HepG2 (cell line): ENCODE measurements around the gene TEX14. TPM values are rescaled to one million over a fixed set of nuclear protein-coding genes. Genes with fewer than 3 reads are reported as not detected.

Experiments
- ATAC-seq: fragments of 200-7000 bp; cut with Tn5 transposase; 3 replicates; pipeline ENCODE4 v1.9.1; 2020; ENCODE audit warnings: mild to moderate bottlenecking, moderate library complexity
- BruUV-seq: library from RNA; stranded (reverse); fragments of 400-500 nt; replicated peaks from 2 replicates; lab custom pipeline; 2021; lab: Mats Ljungman, UMichigan
- CTCF ChIA-PET: fragments of 300-600 bp; formaldehyde crosslinking; extraction: SDS; loops from one replicate; lab custom pipeline; 2021; ENCODE audit warnings: low total read pairs, inconsistent platforms, low intra/inter-chr PET ratio; lab: Yijun Ruan, JAX
- POLR2A ChIA-PET: fragments of 350-600 bp; sonication (Branson Sonifier 250); formaldehyde crosslinking; loops from one replicate; lab custom pipeline; 2020; ENCODE audit warnings: antibody characterized with exemption, inconsistent platforms; lab: Yijun Ruan, JAX
- DNase-seq: peaks from one replicate; pipeline ENCODE4 v3.0.0-alpha.2; 2015; ENCODE audit warnings: low spot score
- FAIRE-seq: peaks from 3 replicates; lab custom pipeline; 2011; peaks lifted over from hg19 to GRCh38; lab: Jason Lieb, UNC
- H2AFZ ChIP-seq: one replicate; pipeline ENCODE4 v1.6.1; 2011; ENCODE audit warnings: low read length, inconsistent platforms
- H3K27ac ChIP-seq: fragments of 300-600 bp; 3 replicates; pipeline ENCODE4 v1.8.0; 2011; ENCODE audit warnings: mixed run types, mild to moderate bottlenecking, mixed read lengths, low read length, inconsistent platforms; ENCODE audit not compliant: insufficient read depth; ENCODE audit errors: extremely low read length
- H3K27me3 ChIP-seq, 2 experiments: fragments of 200-600 bp in 1 of 2; 2 replicates in 1 of 2; 3 replicates in 1 of 2; pipeline versions ENCODE4 v1.6.0 to v1.8.0; 2011; ENCODE audit warnings: low read length in 2 of 2, mild to moderate bottlenecking in 2 of 2, moderate library complexity in 2 of 2, inconsistent platforms in 1 of 2; ENCODE audit not compliant: insufficient read depth in 2 of 2, control insufficient read depth in 1 of 2
- H3K36me3 ChIP-seq, 2 experiments: fragments of 200-600 bp in 1 of 2; replicated peaks in 1 of 2; 2 replicates in 1 of 2; 3 replicates in 1 of 2; pipeline versions ENCODE4 v1.5.1 to v1.8.0; 2011; ENCODE audit warnings: low read length in 2 of 2, inconsistent platforms in 1 of 2; ENCODE audit not compliant: insufficient read depth in 2 of 2, control insufficient read depth in 1 of 2
- H3K4me1 ChIP-seq: 2 replicates; pipeline ENCODE4 v1.5.1; 2012; ENCODE audit warnings: low read length, inconsistent platforms; ENCODE audit not compliant: insufficient read depth
- H3K4me2 ChIP-seq: 2 replicates; pipeline ENCODE4 v1.6.0; 2011; ENCODE audit warnings: low read depth, low read length, inconsistent platforms
- H3K4me3 ChIP-seq, 3 experiments: fragments of 200-600 bp in 1 of 3; sonication (generic), shearing (Covaris generic) in 1 of 3; replicated peaks in 1 of 3; 2 replicates each; pipeline ENCODE4 v1.5.1; 2011 to 2016; ENCODE audit warnings: low read length in 3 of 3, inconsistent platforms in 2 of 3, low read depth in 2 of 3, mild to moderate bottlenecking in 2 of 3, control low read depth in 1 of 3, mixed read lengths in 1 of 3; ENCODE audit not compliant: insufficient read depth in 1 of 3
- H3K79me2 ChIP-seq: one replicate; pipeline ENCODE4 v1.6.1; 2011; ENCODE audit warnings: low read length, inconsistent platforms; ENCODE audit not compliant: insufficient read depth
- H3K9ac ChIP-seq: 2 replicates; pipeline ENCODE4 v1.6.0; 2011; ENCODE audit warnings: mild to moderate bottlenecking, low read depth, low read length, inconsistent platforms; ENCODE audit not compliant: insufficient read depth
- H3K9me3 ChIP-seq: 2 replicates; pipeline ENCODE4 v1.5.1; 2012; ENCODE audit warnings: mild to moderate bottlenecking, low read length
- H4K20me1 ChIP-seq: 2 replicates; pipeline ENCODE4 v1.6.0; 2011; ENCODE audit warnings: inconsistent platforms, mild to moderate bottlenecking, low read length, moderate library complexity; ENCODE audit not compliant: insufficient read depth
- ARID4A ChIP-seq: sonication (generic); formaldehyde crosslinking; IDR thresholded peaks from 2 replicates; pipeline ENCODE4 v1.5.0; 2020; ENCODE audit warnings: mild to moderate bottlenecking, missing genetic modification reagents, borderline replicate concordance
- GABPA ChIP-seq, 2 experiments: IDR thresholded peaks; 2 replicates each; pipeline ENCODE4 v1.6.1; 2011 to 2016; ENCODE audit warnings: low read depth in 2 of 2, low read length in 1 of 2, missing biosample characterization in 1 of 2, missing genetic modification characterization in 1 of 2
- KAT8 ChIP-seq: IDR thresholded peaks from 2 replicates; pipeline ENCODE4 v1.6.1; 2016; ENCODE audit warnings: missing genetic modification reagents, missing compliant biosample characterization
- NRL ChIP-seq: sonication (generic); formaldehyde crosslinking; IDR thresholded peaks from 2 replicates; pipeline ENCODE4 v1.5.0; 2020; ENCODE audit warnings: missing genetic modification reagents, mild to moderate bottlenecking, moderate library complexity, borderline replicate concordance
- ONECUT2 ChIP-seq: sonication (generic); formaldehyde crosslinking; IDR thresholded peaks from 2 replicates; pipeline ENCODE4 v1.4.0; 2020; ENCODE audit warnings: missing genetic modification reagents
- PCBP2 ChIP-seq: fragments of 200-400 bp; formaldehyde crosslinking; optimal IDR thresholded peaks from 2 replicates; pipeline ENCODE3; 2018; ENCODE audit warnings: low read length, low read depth; ENCODE audit not compliant: poor library complexity, severe bottlenecking
- PHF20 ChIP-seq: sonication (generic); formaldehyde crosslinking; IDR thresholded peaks from 2 replicates; pipeline ENCODE4 v1.5.0; 2020; ENCODE audit warnings: mild to moderate bottlenecking, missing genetic modification reagents
- RAD51 ChIP-seq: fragments of 450-650 bp; IDR thresholded peaks from 2 replicates; pipeline ENCODE4 v1.6.1; 2016; ENCODE audit warnings: borderline replicate concordance
- SIN3B ChIP-seq: fragments of 150-350 bp; IDR thresholded peaks from 2 replicates; pipeline ENCODE4 v1.6.1; 2014; ENCODE audit warnings: low read length
- ZNF343 ChIP-seq: sonication (generic); formaldehyde crosslinking; IDR thresholded peaks from 2 replicates; pipeline ENCODE4 v1.4.0; 2020; ENCODE audit warnings: mild to moderate bottlenecking, missing genetic modification reagents
- WGBS: methylation state at CpG from one replicate; pipeline ENCODE4 v1.1.6; 2017; ENCODE audit warnings: low lambda C conversion rate; 5-methylcytosine and 5-hydroxymethylcytosine counted together
- in situ Hi-C: cut with HindIII; loops from 2 replicates; pipeline ENCODE4 v1.10.0; 2017; ENCODE audit warnings: low pct_unique_long_range_greater_than_20kb; ENCODE audit not compliant: extremely low pct_ligation_motif_present
- intact Hi-C: fragments of 100-400 bp; cut with micrococcal nuclease; formaldehyde crosslinking; loops from one replicate; pipeline ENCODE4 v1.10.0; 2022; ENCODE audit not compliant: unreplicated experiment
- polyA plus RNA-seq, 8 experiments: library from polyadenylated mRNA; depleted of rRNA in 3 of 8; stranded (reverse) in 7 of 8; unstranded in 1 of 8; fragments of >200 nt; fragmentation: Illumina TruSeq in 4 of 8; extraction: Trizol in 4 of 8; gene quantifications; 2 replicates each; pipeline versions ENCODE4 v1.2.1 to v1.2.3, GENCODE V29; 2011 to 2016; ENCODE audit warnings: low read depth in 4 of 8, missing spikeins in 1 of 8, mixed read lengths in 1 of 8; ENCODE audit not compliant: insufficient read depth in 1 of 8
- total RNA-seq, 5 experiments: library from RNA; depleted of rRNA; stranded (reverse); fragments of >200 nt; fragmentation: Illumina TruSeq; extraction: Trizol; gene quantifications; 2 replicates each; pipeline ENCODE4 v1.2.3, GENCODE V29; 2016; ENCODE audit warnings: low read depth in 1 of 5
- TF ChIP-seq, protein P1 (sequence below): sonication (generic); formaldehyde crosslinking; IDR thresholded peaks from 2 replicates; pipeline ENCODE4 v1.4.0; 2020; ENCODE audit warnings: missing genetic modification reagents, mild to moderate bottlenecking, borderline replicate concordance

The TEX14 gene
- total and polyA plus RNA-seq, 2 of the 13 experiments (the other 11 are each of a cell fraction or from before 2014, with no cell fraction given), result 0.04 to 0.07 TPM

- TF ChIP-seq ONECUT2 (CRISPR knock-in tag) (no peak), ARID4A (CRISPR knock-in tag) (no peak)
Observed at GRCh38 chr17:58520843-58521430, 170.9 kb downstream of the TEX14 start (continued).

GRCh38 chr17:58517928-58518609 lies 173.8 kb downstream of the TEX14 start:
- WGBS, result under 1% methylated on average over 31 of the region's 39 CpGs
- FAIRE-seq, result peak; percentile 96
- TF ChIP-seq ZNF343 (CRISPR knock-in tag), result peak; percentile 85
- no peak for TF ChIP-seq RAD51
- TF ChIP-seq KAT8 (CRISPR knock-in tag), result peak; percentile 96
- TF ChIP-seq PHF20, result peak; percentile 90
- peak; percentile 93 for TF ChIP-seq SIN3B
- TF ChIP-seq, protein P1, sequence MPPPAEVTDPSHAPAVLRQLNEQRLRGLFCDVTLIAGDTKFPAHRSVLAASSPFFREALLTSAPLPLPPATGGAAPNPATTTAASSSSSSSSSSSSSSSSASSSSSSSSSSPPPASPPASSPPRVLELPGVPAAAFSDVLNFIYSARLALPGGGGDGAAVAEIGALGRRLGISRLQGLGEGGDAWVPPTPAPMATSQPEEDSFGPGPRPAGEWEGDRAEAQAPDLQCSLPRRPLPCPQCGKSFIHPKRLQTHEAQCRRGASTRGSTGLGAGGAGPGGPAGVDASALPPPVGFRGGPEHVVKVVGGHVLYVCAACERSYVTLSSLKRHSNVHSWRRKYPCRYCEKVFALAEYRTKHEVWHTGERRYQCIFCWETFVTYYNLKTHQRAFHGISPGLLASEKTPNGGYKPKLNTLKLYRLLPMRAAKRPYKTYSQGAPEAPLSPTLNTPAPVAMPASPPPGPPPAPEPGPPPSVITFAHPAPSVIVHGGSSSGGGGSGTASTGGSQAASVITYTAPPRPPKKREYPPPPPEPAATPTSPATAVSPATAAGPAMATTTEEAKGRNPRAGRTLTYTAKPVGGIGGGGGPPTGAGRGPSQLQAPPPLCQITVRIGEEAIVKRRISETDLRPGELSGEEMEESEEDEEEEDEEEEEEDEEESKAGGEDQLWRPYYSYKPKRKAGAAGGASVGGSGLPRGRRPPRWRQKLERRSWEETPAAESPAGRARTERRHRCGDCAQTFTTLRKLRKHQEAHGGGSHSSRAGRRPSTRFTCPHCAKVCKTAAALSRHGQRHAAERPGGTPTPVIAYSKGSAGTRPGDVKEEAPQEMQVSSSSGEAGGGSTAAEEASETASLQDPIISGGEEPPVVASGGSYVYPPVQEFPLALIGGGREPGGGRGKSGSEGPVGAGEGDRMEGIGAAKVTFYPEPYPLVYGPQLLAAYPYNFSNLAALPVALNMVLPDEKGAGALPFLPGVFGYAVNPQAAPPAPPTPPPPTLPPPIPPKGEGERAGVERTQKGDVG (CRISPR knock-in tag), result no peak
- 0 out of 2 replicates have a peak, but pooled peaks have one; percentile 35 for TF ChIP-seq NRL (CRISPR knock-in tag)
- TF ChIP-seq GABPA (IDR thresholded peaks at IDR 0.05; ENCODE audit: low read depth, low read length), result peak; percentile 86
- TF ChIP-seq GABPA (CRISPR knock-in tag; IDR thresholded peaks at IDR 0.05; ENCODE audit: low read depth), result peak; percentile 99
- TF ChIP-seq PCBP2, result no peak

More at GRCh38 chr17:58517928-58518609, 173.8 kb downstream of the TEX14 start:
- H3K4me3 ChIP-seq, result peak overlapping the region; percentile 80 to 98 (median 92)
- H4K20me1 ChIP-seq, result no peaks in the 10 kb centered on the region; the same call in 1 of the 2 replicates
- in situ Hi-C loops (loop anchor here (5.0 kb wide), 1 partner anchor 484 kb away; no protein-coding TSS in a partner anchor), intact Hi-C loops (loop anchor here (1.0 to 5.0 kb wide), 5 partner anchors 59 to 487 kb away; partner anchors contain the start of genes RAD51C and TEX14)
- H2AFZ ChIP-seq, result peak overlapping the region; percentile 98
- peaks cover 25% of the 10 kb centered on the region for H3K79me2 ChIP-seq
- no peaks in the 10 kb centered on the region; a peak in 2 of 5 replicates for H3K27me3 ChIP-seq
- ChIA-PET POLR2A (interaction anchor here (0.9 to 4.1 kb wide), 11 partner anchors 11 to 667 kb away, joined by 3 to 77 read pairs (median 4); partner anchors contain the start of genes RAD51C and TRIM37), CTCF (interaction anchor here (0.7 to 1.6 kb wide), 2 partner anchors 9 to 486 kb away, joined by 3 to 12 read pairs; no protein-coding TSS in a partner anchor)
- H3K9ac ChIP-seq, result peak overlapping the region; percentile 90
- H3K4me2 ChIP-seq, result peak overlapping the region; percentile 93
- no peaks in the 10 kb centered on the region for H3K9me3 ChIP-seq
- H3K4me1 ChIP-seq, result peaks cover 55% of the 10 kb centered on the region
- 0 out of 5 replicates have a peak, but pooled peaks cover 0 to 2% of the 10 kb centered on the region in 2 experiments for H3K36me3 ChIP-seq
- no TSS peak for BruUV-seq
- peak overlapping the region; percentile 96 for H3K27ac ChIP-seq
- ATAC-seq, result no peak; the same call in 2 of the 3 replicates
- DNase-seq, result peak; percentile 100
